Osteoblast (primary cell): ENCODE data around the gene GPR137C. TPM values are rescaled to one million over a fixed set of nuclear protein-coding genes. Genes with fewer than 3 reads are reported as not detected.

ENCODE experiments used
- DNase-seq: peaks from one replicate; pipeline ENCODE4 v3.0.0; 2011; ENCODE audit warnings: low spot score, mixed read lengths; ENCODE audit not compliant: insufficient read length; ENCODE audit errors: missing footprints
- H2AFZ ChIP-seq: 2 replicates; pipeline ENCODE4 v1.6.0; 2011; ENCODE audit warnings: mild to moderate bottlenecking, low read length
- H3K27ac ChIP-seq: 2 replicates; pipeline ENCODE4 v1.5.1; 2011; ENCODE audit warnings: mild to moderate bottlenecking, low read depth, low read length, moderate library complexity
- H3K27me3 ChIP-seq: 2 replicates; pipeline ENCODE4 v1.6.0; 2012; ENCODE audit warnings: mild to moderate bottlenecking, control low read depth, inconsistent platforms, low read length, moderate library complexity; ENCODE audit not compliant: insufficient read depth
- H3K36me3 ChIP-seq: 2 replicates; pipeline ENCODE4 v1.5.1; 2011; ENCODE audit warnings: mild to moderate bottlenecking, low read length, control low read depth, moderate library complexity; ENCODE audit not compliant: insufficient read depth
- H3K4me1 ChIP-seq: 2 replicates; pipeline ENCODE4 v1.5.1; 2011; ENCODE audit warnings: mild to moderate bottlenecking, low read length, control low read depth, moderate library complexity; ENCODE audit not compliant: insufficient read depth
- H3K4me2 ChIP-seq: 2 replicates; pipeline ENCODE4 v1.6.0; 2011; ENCODE audit warnings: mild to moderate bottlenecking, low read length; ENCODE audit not compliant: insufficient read depth
- H3K4me3 ChIP-seq: fragments of 200-600 bp; sonication (generic); 3 replicates; pipeline ENCODE4 v1.5.1; 2012; ENCODE audit warnings: mild to moderate bottlenecking, low read length, inconsistent platforms; ENCODE audit not compliant: insufficient read depth
- H3K79me2 ChIP-seq: 2 replicates; pipeline ENCODE4 v1.6.0; 2012; ENCODE audit warnings: mild to moderate bottlenecking, low read length, control low read depth, inconsistent platforms; ENCODE audit not compliant: insufficient read depth
- H3K9me3 ChIP-seq: 2 replicates; pipeline ENCODE4 v1.5.1; 2011; ENCODE audit warnings: low read depth, low read length, control low read depth
- H4K20me1 ChIP-seq: 2 replicates; pipeline ENCODE4 v1.6.0; 2012; ENCODE audit warnings: mild to moderate bottlenecking, low read length, control low read depth; ENCODE audit not compliant: insufficient read depth
- CTCF ChIP-seq: IDR thresholded peaks from 2 replicates; pipeline ENCODE4 v1.5.1; 2011; ENCODE audit warnings: mild to moderate bottlenecking, low read depth, low read length, moderate library complexity; ENCODE audit errors: extremely low read depth
- total RNA-seq: library from RNA; depleted of rRNA; stranded (reverse); fragments of >200 nt; gene quantifications from 2 replicates; pipeline ENCODE4 v1.2.3, GENCODE V29; 2012

Gene GPR137C
- total RNA-seq, 1 donor, result 0.36 TPM

- no peak for DNase-seq
- Histone ChIP-seq H4K20me1 (no peaks in the 10 kb centered on the region), H3K4me2 (no peak overlapping the region), H2AFZ (no peak overlapping the region), H3K4me1 (no peaks in the 10 kb centered on the region), H3K27me3 (no peaks in the 10 kb centered on the region), H3K27ac (no peak overlapping the region), H3K9me3 (no peaks in the 10 kb centered on the region), H3K4me3 (no peak overlapping the region), H3K36me3 (no peaks in the 10 kb centered on the region), H3K79me2 (no peaks in the 10 kb centered on the region)
- TF ChIP-seq CTCF, result no peak
Observed at GRCh38 chr14:52522033-52522432, 30.6 kb upstream of the GPR137C start.

GRCh38 chr14:52522581-52523345 lies 29.9 kb upstream of the GPR137C start:
- Histone ChIP-seq H3K27ac (no peak overlapping the region), H3K4me1 (no peaks in the 10 kb centered on the region), H2AFZ (no peak overlapping the region), H3K9me3 (no peaks in the 10 kb centered on the region), H4K20me1 (no peaks in the 10 kb centered on the region), H3K4me2 (no peak overlapping the region), H3K4me3 (no peak overlapping the region), H3K79me2 (no peaks in the 10 kb centered on the region), H3K27me3 (no peaks in the 10 kb centered on the region), H3K36me3 (no peaks in the 10 kb centered on the region)
- no peak for DNase-seq
- TF ChIP-seq CTCF, result no peak

- Histone ChIP-seq H4K20me1 (no peaks in the 10 kb centered on the region), H3K79me2 (no peaks in the 10 kb centered on the region), H2AFZ (no peak overlapping the region), H3K4me1 (no peaks in the 10 kb centered on the region), H3K4me2 (no peak overlapping the region), H3K9me3 (no peaks in the 10 kb centered on the region), H3K27ac (no peak overlapping the region), H3K36me3 (no peaks in the 10 kb centered on the region), H3K27me3 (no peaks in the 10 kb centered on the region), H3K4me3 (no peak overlapping the region)
- no peak for TF ChIP-seq CTCF
- no peak for DNase-seq
Observed at GRCh38 chr14:52527052-52527451, 25.6 kb upstream of the GPR137C start.

- Histone ChIP-seq H3K27me3 (no peaks in the 10 kb centered on the region), H3K9me3 (no peaks in the 10 kb centered on the region), H4K20me1 (no peaks in the 10 kb centered on the region), H3K79me2 (no peaks in the 10 kb centered on the region), H3K36me3 (no peaks in the 10 kb centered on the region), H3K4me1 (no peaks in the 10 kb centered on the region), H3K4me3 (no peak overlapping the region), H3K27ac (no peak overlapping the region), H2AFZ (no peak overlapping the region), H3K4me2 (no peak overlapping the region)
- no peak for DNase-seq
- no peak for TF ChIP-seq CTCF
Observed at GRCh38 chr14:52531481-52531880, 21.2 kb upstream of the GPR137C start.
